ENCODE results near the gene TAF13.
A peak's percentile ranks its signal among the peaks of the same experiment; 100 is the strongest.

The TAF13 gene

GRCh38 chr1:109113590-109114341, 38.0 kb upstream of the TAF13 start, which contains the start of gene ELAPOR1:
ELAPOR1 (plus strand) TSS chr1:109114115; CDS start chr1:109114184, 69 bp downstream.
- no peak within 1 kb of the TSS for H3K27ac ChIP-seq
- H3K4me3 ChIP-seq = peak within 1 kb of the TSS; percentile 64
- TF ChIP-seq, protein P1, sequence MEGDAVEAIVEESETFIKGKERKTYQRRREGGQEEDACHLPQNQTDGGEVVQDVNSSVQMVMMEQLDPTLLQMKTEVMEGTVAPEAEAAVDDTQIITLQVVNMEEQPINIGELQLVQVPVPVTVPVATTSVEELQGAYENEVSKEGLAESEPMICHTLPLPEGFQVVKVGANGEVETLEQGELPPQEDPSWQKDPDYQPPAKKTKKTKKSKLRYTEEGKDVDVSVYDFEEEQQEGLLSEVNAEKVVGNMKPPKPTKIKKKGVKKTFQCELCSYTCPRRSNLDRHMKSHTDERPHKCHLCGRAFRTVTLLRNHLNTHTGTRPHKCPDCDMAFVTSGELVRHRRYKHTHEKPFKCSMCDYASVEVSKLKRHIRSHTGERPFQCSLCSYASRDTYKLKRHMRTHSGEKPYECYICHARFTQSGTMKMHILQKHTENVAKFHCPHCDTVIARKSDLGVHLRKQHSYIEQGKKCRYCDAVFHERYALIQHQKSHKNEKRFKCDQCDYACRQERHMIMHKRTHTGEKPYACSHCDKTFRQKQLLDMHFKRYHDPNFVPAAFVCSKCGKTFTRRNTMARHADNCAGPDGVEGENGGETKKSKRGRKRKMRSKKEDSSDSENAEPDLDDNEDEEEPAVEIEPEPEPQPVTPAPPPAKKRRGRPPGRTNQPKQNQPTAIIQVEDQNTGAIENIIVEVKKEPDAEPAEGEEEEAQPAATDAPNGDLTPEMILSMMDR (IDR thresholded peaks at IDR 0.05) = no peak
- no peak for DNase-seq (ENCODE audit: low spot score)

DNA sequence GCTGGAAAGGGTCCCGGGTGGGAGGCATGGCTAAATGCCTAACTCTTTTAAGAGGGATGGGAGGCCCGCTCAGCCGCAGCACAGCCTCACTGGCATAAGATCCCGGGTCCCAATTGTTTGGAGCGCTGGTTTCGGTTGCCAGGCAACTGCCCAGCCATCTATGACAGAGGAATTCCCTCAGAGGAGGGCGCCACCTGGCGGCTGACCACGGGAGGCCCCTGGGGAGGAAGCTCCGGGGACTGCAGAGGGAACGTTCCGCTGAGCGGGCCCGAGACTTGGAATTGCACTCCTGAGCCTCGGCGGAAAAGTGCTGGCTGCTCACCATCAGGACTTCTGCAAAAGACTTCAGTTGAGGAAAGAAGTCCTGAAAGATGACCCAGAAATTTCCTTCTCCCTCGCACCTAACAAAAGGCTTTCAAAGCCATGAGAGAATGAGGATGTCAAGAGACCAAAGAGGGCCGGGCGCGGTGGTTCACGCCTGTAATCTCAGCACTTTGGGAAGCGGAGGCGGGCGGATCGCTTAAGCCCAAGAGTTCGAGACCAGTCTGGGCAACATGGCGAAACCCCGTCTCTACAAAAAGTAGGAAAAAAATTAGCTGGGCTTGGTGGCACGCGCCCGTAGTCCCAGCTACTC, 37.0 kb upstream of the TAF13 start:
- DNase-seq (ENCODE audit: low spot score) = peak; percentile 93
- TF ChIP-seq, protein P1 (IDR thresholded peaks at IDR 0.05) = peak; percentile 94
- H3K4me3 ChIP-seq = peak overlapping the region; percentile 64
- H3K27ac ChIP-seq = no peak overlapping the region

DNA sequence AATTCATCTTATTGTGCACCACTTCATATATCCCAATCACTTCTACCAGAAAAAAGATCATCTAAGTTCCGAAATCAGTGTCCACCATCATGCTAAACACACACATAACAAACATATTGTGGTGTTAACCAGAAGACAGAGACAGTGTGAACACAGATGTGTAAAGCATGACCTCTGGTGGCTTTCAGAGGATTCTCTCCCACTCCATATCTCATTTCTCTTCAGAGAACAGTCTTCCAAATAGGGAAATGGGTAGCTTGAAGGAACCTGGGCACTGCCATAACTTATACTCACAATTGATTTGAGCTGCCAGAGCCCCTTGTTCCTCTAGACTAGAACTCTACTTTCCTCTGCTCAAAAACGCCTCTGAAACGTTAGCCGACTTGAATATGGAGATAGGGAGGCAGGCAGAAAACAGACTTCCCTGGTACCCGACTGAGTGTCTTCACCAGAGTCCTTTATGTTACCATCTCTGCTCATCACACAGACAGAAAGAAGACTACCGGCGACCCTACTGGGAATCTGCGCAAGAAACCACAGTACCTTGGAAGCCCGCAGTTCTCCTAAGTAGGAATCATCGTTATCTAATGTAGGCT, 36.4 kb upstream of the TAF13 start:
- Histone ChIP-seq H3K27ac (no peak overlapping the region), H3K4me3 (peak overlapping the region; percentile 64)

DNA sequence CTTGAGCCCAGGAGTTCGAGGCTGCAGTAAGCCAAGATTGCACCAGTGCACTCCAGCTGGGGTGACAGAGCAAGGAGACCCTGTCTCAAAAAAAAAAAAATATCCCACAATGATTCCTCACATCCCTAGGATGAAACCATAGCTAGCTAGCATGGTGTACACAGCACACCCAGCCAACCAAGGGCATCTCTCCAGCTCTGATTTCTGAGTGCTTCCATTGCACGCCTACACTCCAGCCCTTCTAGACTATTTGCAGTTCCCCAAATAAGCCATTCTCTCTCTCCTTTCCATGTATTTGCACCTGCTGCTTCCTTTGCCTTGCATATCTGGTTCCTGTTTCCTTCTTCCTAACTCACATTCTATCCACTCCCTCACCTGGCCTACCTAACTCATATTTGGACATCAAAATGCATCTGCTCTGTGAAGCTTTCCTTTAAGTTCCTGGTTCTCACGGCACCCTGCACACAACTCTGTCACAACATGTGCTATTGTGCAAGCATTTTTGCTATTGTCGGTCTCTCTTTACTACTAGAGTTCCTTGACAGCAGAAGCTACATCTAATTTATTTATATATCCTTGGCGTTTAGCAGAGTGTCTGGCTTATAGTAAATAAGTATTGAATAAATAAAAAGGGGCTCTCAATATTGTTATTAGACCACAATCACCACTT, 35.7 kb upstream of the TAF13 start:
- Histone ChIP-seq H3K4me3 (no peak overlapping the region), H3K27ac (no peak overlapping the region)
- no peak for DNase-seq (ENCODE audit: low spot score)
- TF ChIP-seq, protein P1 (IDR thresholded peaks at IDR 0.05) = no peak

More for the DNA sequence above, 36.4 kb upstream of the TAF13 start:
- TF ChIP-seq, protein P1 (IDR thresholded peaks at IDR 0.05) = no peak
- DNase-seq (ENCODE audit: low spot score) = no peak

- DNase-seq (ENCODE audit: low spot score) = no peak
- TF ChIP-seq, protein P1 (IDR thresholded peaks at IDR 0.05) = no peak
- Histone ChIP-seq H3K4me3 (no peak overlapping the region), H3K27ac (no peak overlapping the region)
These were observed 34.1 kb upstream of the TAF13 start for GRCh38 chr1:109109906-109110305.

DNA sequence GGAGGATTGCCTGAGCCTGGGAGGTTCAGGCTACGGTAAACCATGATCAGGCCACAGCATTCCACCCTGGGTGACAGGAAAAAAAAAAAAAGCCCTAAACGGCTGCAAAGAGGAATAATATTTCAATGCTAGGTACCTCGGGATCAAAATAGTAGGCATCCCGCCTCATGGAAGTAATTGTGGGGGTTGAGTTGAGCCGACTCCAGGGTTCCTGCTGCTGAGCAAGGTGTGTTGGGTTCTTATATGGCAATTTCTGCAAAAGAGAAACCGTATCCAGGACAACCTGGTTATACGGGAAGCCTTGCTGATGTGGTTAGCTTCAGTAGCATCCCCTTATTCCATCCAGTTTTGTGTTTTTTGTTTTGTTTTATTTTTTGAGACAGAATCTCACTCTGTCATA, 32.0 kb upstream of the TAF13 start:
- H3K4me3 ChIP-seq = no peak overlapping the region
- TF ChIP-seq, protein P1 (IDR thresholded peaks at IDR 0.05) = no peak
- no peak for DNase-seq (ENCODE audit: low spot score)
- H3K27ac ChIP-seq = no peak overlapping the region
